Retinal pigment epithelial cell (primary cell): ENCODE data around the gene IL9R.
"Not testable (repeated sequence)": the region's sequence is repeated elsewhere in the genome, so short reads cannot be mapped to it uniquely, and the experiment has no call there.

Source experiments
- DNase-seq: peaks from one replicate; pipeline ENCODE4 v3.0.0-alpha.2; 2010; ENCODE audit warnings: low read depth
- H3K4me3 ChIP-seq: 2 replicates; pipeline ENCODE4 v1.5.1; 2011; ENCODE audit warnings: mild to moderate bottlenecking, low read length, control low read depth, moderate library complexity
- CTCF ChIP-seq: conservative IDR thresholded peaks from 2 replicates; pipeline ENCODE4 v1.5.1; 2011; ENCODE audit warnings: low read depth, low read length, control low read depth, inconsistent platforms

The IL9R gene

GRCh38 chrX:155998761-155999510 is 1.4 kb downstream of the IL9R start:
- DNase-seq = no peak
- no peak for TF ChIP-seq CTCF
- no peak overlapping the region for H3K4me3 ChIP-seq

- DNase-seq, H3K4me3 ChIP-seq: not testable (repeated sequence)
Observed at GRCh38 chrX:155999751-156000150, 2.3 kb downstream of the IL9R start.

DNA sequence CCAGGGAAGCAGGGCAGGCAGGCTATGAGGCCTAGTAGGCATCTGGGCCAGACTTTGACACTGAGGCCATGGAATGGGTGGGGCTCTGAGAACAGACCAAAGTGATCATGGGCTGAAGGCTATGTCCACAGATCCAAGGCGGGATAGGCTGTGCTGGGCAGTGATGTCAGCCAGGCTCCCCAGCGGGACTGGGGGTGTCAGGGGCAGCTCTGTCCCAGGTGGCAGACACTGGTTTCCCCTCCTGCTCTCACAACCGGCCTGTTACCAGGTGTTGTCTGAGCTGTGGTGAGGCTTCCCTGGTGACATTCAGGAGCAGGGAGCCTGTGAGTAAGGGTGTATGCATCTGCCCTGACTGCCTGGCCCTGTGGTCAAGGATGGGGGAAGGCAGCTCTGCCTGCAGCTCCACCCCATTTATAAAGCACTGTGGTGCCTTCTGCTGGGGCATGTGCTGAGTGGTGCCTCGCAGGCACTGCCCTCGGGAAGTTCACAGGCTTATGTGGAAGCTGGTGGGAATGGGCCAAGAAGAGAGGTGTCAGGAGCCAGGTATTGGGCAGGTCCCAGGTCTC is 2.9 kb downstream of the IL9R start:
- no peak for TF ChIP-seq CTCF
- DNase-seq = no peak
- no peak overlapping the region for H3K4me3 ChIP-seq

DNA sequence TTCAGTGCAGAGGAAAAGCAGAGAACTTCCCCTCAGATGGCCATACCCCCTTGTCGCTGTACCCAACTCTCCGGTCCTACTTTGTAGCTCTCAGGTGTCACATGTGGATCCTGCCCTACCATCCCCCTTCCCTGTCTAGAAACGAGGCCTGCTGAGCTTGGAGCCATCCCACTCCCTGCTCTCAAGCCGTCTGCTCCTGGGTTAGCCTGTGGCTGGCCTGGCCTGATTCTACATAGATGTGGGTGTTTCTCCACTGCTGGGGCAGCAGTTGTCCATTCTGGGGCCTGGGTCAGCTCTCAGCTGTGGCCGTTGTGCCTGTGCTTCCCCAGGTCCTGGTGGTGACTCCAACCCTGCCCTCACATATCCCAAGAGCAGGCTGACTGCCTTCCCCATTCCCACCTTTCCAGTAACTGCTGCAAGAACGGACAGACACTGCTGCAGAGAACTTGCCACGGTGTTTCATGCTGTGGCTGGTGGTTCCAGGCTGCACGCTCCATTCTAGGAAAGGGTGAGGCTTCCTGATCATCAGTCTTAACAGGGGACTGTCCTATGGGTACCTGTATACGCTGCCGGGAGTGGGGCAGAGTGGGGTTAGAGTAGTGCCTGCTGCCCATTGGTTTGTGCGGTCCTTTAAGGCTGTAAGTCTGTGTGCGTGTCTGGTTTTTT is 3.6 kb downstream of the IL9R start:
- no peak for DNase-seq
- H3K4me3 ChIP-seq = no peak overlapping the region
- no peak for TF ChIP-seq CTCF

GRCh38 chrX:156001667-156002021 is 4.1 kb downstream of the IL9R start:
- TF ChIP-seq CTCF = no peak
- H3K4me3 ChIP-seq = no peak overlapping the region
- no peak for DNase-seq

DNA sequence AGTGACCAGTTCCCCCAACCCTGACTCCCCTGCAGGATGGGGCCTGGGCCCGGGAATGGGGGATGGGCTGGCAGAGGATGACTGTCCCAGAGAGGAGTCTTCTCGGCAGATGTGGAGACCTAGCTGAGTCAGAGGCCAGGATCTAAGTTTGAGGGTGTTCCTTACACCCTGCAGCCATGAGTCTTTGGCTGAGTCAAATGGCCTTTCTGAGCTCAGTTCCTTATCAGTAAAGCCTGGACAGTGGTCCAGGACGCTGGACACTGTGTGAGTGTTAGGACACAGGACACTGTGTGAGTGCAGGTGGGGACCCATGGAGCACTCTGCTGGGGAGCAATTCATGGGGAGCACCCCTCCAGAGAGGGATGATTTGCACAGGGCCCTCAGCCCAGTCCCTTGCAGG is 5.0 kb downstream of the IL9R start:
- no peak for TF ChIP-seq CTCF
- H3K4me3 ChIP-seq = no peak overlapping the region
- no peak for DNase-seq

GRCh38 chrX:156003486-156004185 is 6.1 kb downstream of the IL9R start:
- H3K4me3 ChIP-seq = no peak overlapping the region
- no peak for DNase-seq
- no peak for TF ChIP-seq CTCF
